ENCODE results near the gene POTEJ. TPM values are rescaled to one million over a fixed set of nuclear protein-coding genes. Genes with fewer than 3 reads are reported as not detected.
"Not testable (repeated sequence)": the region's sequence is repeated elsewhere in the genome, so short reads cannot be mapped to it uniquely, and the experiment has no call there.

Gene POTEJ
- total RNA-seq, 2 experiments from 2014 or later: not detected

GRCh38 chr2:130581491-130581890 is 29.7 kb upstream of the POTEJ start:
- H3K9me3 Mint-ChIP-seq; CTCF ChIA-PET; H3K27ac Mint-ChIP-seq; H3K4me3 Mint-ChIP-seq; H3K36me3 Mint-ChIP-seq (ENCODE audit: low read depth); DNase-seq; H3K9me3 ChIP-seq (ENCODE audit: control insufficient read depth in 1 of 2, insufficient read depth in 1 of 2, low read length in 2 of 2); H3K36me3 ChIP-seq (ENCODE audit: insufficient read depth, low read length); H3K27me3 ChIP-seq (ENCODE audit: control insufficient read depth in 1 of 2, insufficient read depth in 2 of 2, low read length in 2 of 2); H3K27ac ChIP-seq (ENCODE audit: low read depth in 1 of 2, low read length in 2 of 2); H3K4me1 ChIP-seq (ENCODE audit: insufficient read depth, low read length); ATAC-seq (ENCODE audit: poor library complexity); H3K27me3 Mint-ChIP-seq; POLR2A ChIA-PET; intact Hi-C loops (cut with DNase I, micrococcal nuclease); H3K4me3 ChIP-seq (ENCODE audit: low read length); H3K4me1 Mint-ChIP-seq (ENCODE audit: low read depth): not testable (repeated sequence)

- not testable (repeated sequence) for H3K4me1 Mint-ChIP-seq (ENCODE audit: low read depth)
These were observed 28.3 kb upstream of the POTEJ start for GRCh38 chr2:130582970-130583369.

DNA sequence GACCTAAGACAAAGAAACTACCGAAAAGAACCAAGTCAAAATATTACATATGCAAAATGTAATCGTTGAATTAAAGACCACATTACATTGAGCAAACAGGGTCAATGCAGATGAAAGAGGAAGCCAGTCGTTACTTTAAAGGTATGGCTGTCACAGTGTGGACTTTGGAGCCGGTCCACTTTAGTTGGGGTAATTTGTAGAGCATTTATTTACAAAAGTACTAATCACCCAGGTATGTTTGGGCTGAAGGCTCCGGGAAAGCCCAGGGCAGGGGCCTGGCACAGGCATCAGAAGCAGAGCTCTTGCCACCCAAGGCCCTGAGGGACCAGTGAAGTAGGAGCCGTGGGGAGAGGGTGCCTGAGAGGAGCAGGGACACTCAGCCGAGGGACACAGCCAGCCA is 27.7 kb upstream of the POTEJ start:
- H3K36me3 ChIP-seq (ENCODE audit: insufficient read depth, low read length); intact Hi-C loops (cut with DNase I, micrococcal nuclease); H3K4me1 ChIP-seq (ENCODE audit: insufficient read depth, low read length); ATAC-seq (ENCODE audit: poor library complexity); H3K27me3 Mint-ChIP-seq; H3K4me3 Mint-ChIP-seq; H3K4me3 ChIP-seq (ENCODE audit: low read length); H3K9me3 Mint-ChIP-seq; H3K36me3 Mint-ChIP-seq (ENCODE audit: low read depth); CTCF ChIA-PET; H3K9me3 ChIP-seq (ENCODE audit: control insufficient read depth in 1 of 2, insufficient read depth in 1 of 2, low read length in 2 of 2); H3K27me3 ChIP-seq (ENCODE audit: control insufficient read depth in 1 of 2, insufficient read depth in 2 of 2, low read length in 2 of 2); H3K27ac Mint-ChIP-seq; H3K27ac ChIP-seq (ENCODE audit: low read depth in 1 of 2, low read length in 2 of 2); DNase-seq; POLR2A ChIA-PET; H3K4me1 Mint-ChIP-seq (ENCODE audit: low read depth): not testable (repeated sequence)

More at GRCh38 chr2:130582970-130583369, 28.3 kb upstream of the POTEJ start:
- H3K36me3 ChIP-seq (ENCODE audit: insufficient read depth, low read length); H3K4me1 ChIP-seq (ENCODE audit: insufficient read depth, low read length); H3K4me3 Mint-ChIP-seq; intact Hi-C loops (cut with DNase I, micrococcal nuclease); H3K4me3 ChIP-seq (ENCODE audit: low read length); H3K36me3 Mint-ChIP-seq (ENCODE audit: low read depth); H3K27ac ChIP-seq (ENCODE audit: low read depth in 1 of 2, low read length in 2 of 2); H3K27me3 ChIP-seq (ENCODE audit: control insufficient read depth in 1 of 2, insufficient read depth in 2 of 2, low read length in 2 of 2); H3K9me3 Mint-ChIP-seq; POLR2A ChIA-PET; H3K9me3 ChIP-seq (ENCODE audit: control insufficient read depth in 1 of 2, insufficient read depth in 1 of 2, low read length in 2 of 2); H3K27me3 Mint-ChIP-seq; DNase-seq; H3K27ac Mint-ChIP-seq; CTCF ChIA-PET; ATAC-seq (ENCODE audit: poor library complexity): not testable (repeated sequence)

GRCh38 chr2:130584726-130585125 is 26.5 kb upstream of the POTEJ start:
- H3K9me3 ChIP-seq (ENCODE audit: control insufficient read depth in 1 of 2, insufficient read depth in 1 of 2, low read length in 2 of 2); intact Hi-C loops (cut with DNase I, micrococcal nuclease); H3K9me3 Mint-ChIP-seq; H3K4me1 Mint-ChIP-seq (ENCODE audit: low read depth); CTCF ChIA-PET; H3K27me3 ChIP-seq (ENCODE audit: control insufficient read depth in 1 of 2, insufficient read depth in 2 of 2, low read length in 2 of 2); H3K36me3 ChIP-seq (ENCODE audit: insufficient read depth, low read length); H3K27ac Mint-ChIP-seq; H3K4me3 Mint-ChIP-seq; POLR2A ChIA-PET; H3K27ac ChIP-seq (ENCODE audit: low read depth in 1 of 2, low read length in 2 of 2); H3K27me3 Mint-ChIP-seq; H3K4me1 ChIP-seq (ENCODE audit: insufficient read depth, low read length); ATAC-seq (ENCODE audit: poor library complexity); H3K36me3 Mint-ChIP-seq (ENCODE audit: low read depth); H3K4me3 ChIP-seq (ENCODE audit: low read length); DNase-seq: not testable (repeated sequence)

DNA sequence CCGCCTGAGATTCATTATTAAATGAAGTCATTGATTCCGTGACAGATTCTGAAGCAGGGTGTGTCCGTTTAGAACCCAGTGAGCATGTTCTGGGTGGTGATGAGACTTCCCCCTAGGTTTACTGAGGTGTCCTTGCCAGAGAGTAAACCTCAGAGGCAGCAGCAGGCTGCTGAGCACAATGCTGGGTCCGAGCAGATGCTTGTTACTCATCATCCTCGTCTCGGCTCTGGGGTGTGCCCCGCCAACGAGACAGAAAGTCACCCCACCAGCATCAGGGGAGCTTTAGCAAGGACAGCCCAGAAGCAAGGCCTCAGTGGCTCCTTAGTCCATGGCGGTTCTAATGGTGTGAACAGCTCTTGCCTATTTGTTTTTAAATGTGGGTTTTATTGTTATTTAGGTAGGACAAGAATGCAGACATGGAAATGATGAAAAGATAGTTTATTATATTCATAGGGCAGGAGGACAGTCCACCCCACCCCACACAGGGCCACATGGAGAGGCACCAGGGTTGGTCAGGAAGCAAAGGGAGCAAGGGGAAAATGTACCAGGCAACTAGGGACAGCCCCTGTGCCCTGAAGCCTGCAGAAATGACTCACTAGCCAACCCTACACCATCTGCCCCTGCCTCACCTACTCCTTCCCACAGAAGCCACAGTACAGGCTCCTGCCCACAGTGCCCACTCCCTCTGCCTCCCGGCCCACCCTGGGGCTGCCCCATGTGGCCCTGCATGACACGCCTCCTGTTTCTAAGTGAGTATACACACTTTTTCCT is 22.4 kb upstream of the POTEJ start:
- H3K9me3 Mint-ChIP-seq; POLR2A ChIA-PET; ATAC-seq (ENCODE audit: poor library complexity); H3K27me3 Mint-ChIP-seq; H3K27ac Mint-ChIP-seq; H3K4me1 ChIP-seq (ENCODE audit: insufficient read depth, low read length); H3K4me3 ChIP-seq (ENCODE audit: low read length); H3K27ac ChIP-seq (ENCODE audit: low read depth in 1 of 2, low read length in 2 of 2); H3K36me3 Mint-ChIP-seq (ENCODE audit: low read depth); H3K27me3 ChIP-seq (ENCODE audit: control insufficient read depth in 1 of 2, insufficient read depth in 2 of 2, low read length in 2 of 2); intact Hi-C loops (cut with DNase I, micrococcal nuclease); H3K4me1 Mint-ChIP-seq (ENCODE audit: low read depth); H3K9me3 ChIP-seq (ENCODE audit: control insufficient read depth in 1 of 2, insufficient read depth in 1 of 2, low read length in 2 of 2); CTCF ChIA-PET; H3K36me3 ChIP-seq (ENCODE audit: insufficient read depth, low read length); H3K4me3 Mint-ChIP-seq: not testable (repeated sequence)
- DNase-seq: peak in 1 of 14 experiments; percentile 9

- CTCF ChIA-PET; intact Hi-C loops (cut with DNase I, micrococcal nuclease); H3K4me3 Mint-ChIP-seq; H3K4me1 Mint-ChIP-seq (ENCODE audit: low read depth); H3K4me3 ChIP-seq (ENCODE audit: low read length); H3K27me3 ChIP-seq (ENCODE audit: control insufficient read depth in 1 of 2, insufficient read depth in 2 of 2, low read length in 2 of 2); DNase-seq; H3K9me3 ChIP-seq (ENCODE audit: control insufficient read depth in 1 of 2, insufficient read depth in 1 of 2, low read length in 2 of 2); H3K27ac ChIP-seq (ENCODE audit: low read depth in 1 of 2, low read length in 2 of 2); H3K27ac Mint-ChIP-seq; H3K36me3 ChIP-seq (ENCODE audit: insufficient read depth, low read length); H3K9me3 Mint-ChIP-seq; ATAC-seq (ENCODE audit: poor library complexity); H3K27me3 Mint-ChIP-seq; H3K36me3 Mint-ChIP-seq (ENCODE audit: low read depth); H3K4me1 ChIP-seq (ENCODE audit: insufficient read depth, low read length); POLR2A ChIA-PET: not testable (repeated sequence)
These were observed 20.9 kb upstream of the POTEJ start for GRCh38 chr2:130590170-130590841.

DNA sequence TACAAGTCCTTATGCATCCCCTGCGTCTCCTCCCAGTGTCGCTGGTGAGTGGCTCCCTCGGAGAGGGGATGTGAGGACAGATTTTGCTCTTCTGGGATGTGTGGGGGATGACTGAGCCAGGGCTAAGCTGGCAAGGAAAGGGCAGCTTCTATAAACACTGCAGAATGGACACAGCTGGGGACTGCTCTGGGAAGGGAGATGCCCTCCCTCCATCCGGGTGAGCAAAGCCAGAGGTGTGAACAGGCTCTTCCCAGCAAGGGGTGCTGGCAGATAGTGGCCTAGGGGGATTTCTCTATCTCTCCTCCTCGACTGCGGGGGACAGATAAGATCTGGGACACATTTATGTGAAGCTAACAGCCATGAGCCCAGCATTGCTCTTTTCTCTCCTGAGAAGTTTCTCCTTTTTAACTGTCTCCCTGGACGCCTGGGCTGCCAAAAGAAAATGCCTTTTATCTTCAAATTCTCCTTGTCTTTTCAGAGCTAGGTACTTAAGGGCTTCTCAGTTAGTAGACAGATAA is 20.3 kb upstream of the POTEJ start:
- H3K36me3 Mint-ChIP-seq (ENCODE audit: low read depth); H3K4me3 ChIP-seq (ENCODE audit: low read length); H3K27me3 Mint-ChIP-seq; H3K4me1 Mint-ChIP-seq (ENCODE audit: low read depth); H3K27ac Mint-ChIP-seq; H3K4me3 Mint-ChIP-seq; ATAC-seq (ENCODE audit: poor library complexity); H3K27ac ChIP-seq (ENCODE audit: low read depth in 1 of 2, low read length in 2 of 2); POLR2A ChIA-PET; H3K9me3 Mint-ChIP-seq; CTCF ChIA-PET; H3K9me3 ChIP-seq (ENCODE audit: control insufficient read depth in 1 of 2, insufficient read depth in 1 of 2, low read length in 2 of 2); H3K27me3 ChIP-seq (ENCODE audit: control insufficient read depth in 1 of 2, insufficient read depth in 2 of 2, low read length in 2 of 2); intact Hi-C loops (cut with DNase I, micrococcal nuclease); H3K36me3 ChIP-seq (ENCODE audit: insufficient read depth, low read length); H3K4me1 ChIP-seq (ENCODE audit: insufficient read depth, low read length); DNase-seq: not testable (repeated sequence)

Measured in CD4-positive, alpha-beta T cell (primary cell).